ENCODE measurements around the gene SUMF2.
"Not testable (repeated sequence)": the region's sequence is repeated elsewhere in the genome, so short reads cannot be mapped to it uniquely, and the experiment has no call there.

The SUMF2 gene

GRCh38 chr7:56106108-56107073 is 42.3 kb downstream of the SUMF2 start, which contains the start of gene CHCHD2:
Gene CHCHD2, minus strand, starts transcription at chr7:56106476. Its CDS starts 63 bp downstream, at chr7:56106413.
- DNase-seq (ENCODE audit: low spot score), result peak; percentile 97

- no peak for DNase-seq (ENCODE audit: low spot score)
Measured at GRCh38 chr7:56107954-56108258, 43.8 kb downstream of the SUMF2 start.

- DNase-seq (ENCODE audit: low spot score), result no peak
Measured at GRCh38 chr7:56110611-56111010, 46.5 kb downstream of the SUMF2 start.

- not testable (repeated sequence) for DNase-seq (ENCODE audit: low spot score)
Measured at GRCh38 chr7:56112244-56112643, 48.2 kb downstream of the SUMF2 start.

- no peak for DNase-seq (ENCODE audit: low spot score)
Measured at GRCh38 chr7:56115852-56116538, 51.9 kb downstream of the SUMF2 start, which contains the start of gene NUPR2. Gene NUPR2, minus strand, starts transcription at chr7:56116417. Its CDS starts 103 bp downstream, at chr7:56116314.

- DNase-seq (ENCODE audit: low spot score), result no peak
Measured at GRCh38 chr7:56121440-56121839, 57.4 kb downstream of the SUMF2 start.

GRCh38 chr7:56124981-56125380 is 60.9 kb downstream of the SUMF2 start:
- DNase-seq (ENCODE audit: low spot score), result no peak

- DNase-seq (ENCODE audit: low spot score), result no peak
Measured at GRCh38 chr7:56125831-56126230, 61.7 kb downstream of the SUMF2 start.

- DNase-seq (ENCODE audit: low spot score), result no peak
Measured at GRCh38 chr7:56127241-56127975, 63.3 kb downstream of the SUMF2 start.

Data from HuH-7.5 (cell line).